DOHH2 (cell line): Measurements from ENCODE around the gene KRT74.

Source experiments
- H3F3A ChIP-seq: fragments of 200-600 bp; sonication (generic), shearing (Covaris generic); 2 replicates; pipeline ENCODE4 v1.6.0; 2016; ENCODE audit warnings: antibody characterized with exemption, mild to moderate bottlenecking; ENCODE audit not compliant: control insufficient read depth, insufficient read depth
- H3K27ac ChIP-seq: fragments of 200-600 bp; sonication (generic); 2 replicates; pipeline ENCODE4 v1.5.1; 2014; ENCODE audit warnings: low read depth, mild to moderate bottlenecking, low read length, moderate library complexity
- H3K27me3 ChIP-seq: fragments of 200-600 bp; sonication (generic); 2 replicates; pipeline ENCODE4 v1.6.1; 2014; ENCODE audit warnings: mild to moderate bottlenecking, low read length, mixed read lengths; ENCODE audit not compliant: control insufficient read depth
- H3K36me3 ChIP-seq: fragments of 200-600 bp; sonication (generic); 2 replicates; pipeline ENCODE4 v1.6.1; 2014; ENCODE audit warnings: mild to moderate bottlenecking, low read length, moderate library complexity, mixed read lengths; ENCODE audit not compliant: control insufficient read depth
- H3K4me1 ChIP-seq: fragments of 200-600 bp; sonication (generic); 2 replicates; pipeline ENCODE4 v1.6.1; 2014; ENCODE audit warnings: mild to moderate bottlenecking, low read length, mixed read lengths; ENCODE audit not compliant: control insufficient read depth
- H3K4me2 ChIP-seq: fragments of 200-600 bp; sonication (generic); 2 replicates; pipeline ENCODE4 v1.6.0; 2014; ENCODE audit warnings: mild to moderate bottlenecking, low read length, moderate library complexity
- H3K4me3 ChIP-seq: fragments of 200-600 bp; sonication (generic); 2 replicates; pipeline ENCODE4 v1.5.1; 2014; ENCODE audit warnings: mild to moderate bottlenecking, low read length, mixed read lengths
- H3K79me2 ChIP-seq: fragments of 200-600 bp; sonication (generic); 2 replicates; pipeline ENCODE4 v1.6.1; 2014; ENCODE audit warnings: mild to moderate bottlenecking, low read length, mixed read lengths; ENCODE audit not compliant: control insufficient read depth
- H3K9me2 ChIP-seq: fragments of 200-600 bp; sonication (generic); replicated peaks from 2 replicates; pipeline ENCODE4 v1.6.1; 2014; ENCODE audit warnings: mild to moderate bottlenecking, low read length, mixed read lengths; ENCODE audit not compliant: control insufficient read depth
- H3K9me3 ChIP-seq: fragments of 200-600 bp; sonication (generic); 2 replicates; pipeline ENCODE4 v1.6.1; 2014; ENCODE audit warnings: antibody characterized with exemption, low read length, mixed read lengths; ENCODE audit not compliant: control insufficient read depth, insufficient read depth
- H4K20me1 ChIP-seq: fragments of 200-600 bp; sonication (generic); 2 replicates; pipeline ENCODE4 v1.6.0; 2014; ENCODE audit warnings: low read depth, mild to moderate bottlenecking, antibody characterized with exemption, low read length, moderate library complexity; ENCODE audit not compliant: control insufficient read depth, insufficient read depth
- EZH2phosphoT487 ChIP-seq: fragments of 200-600 bp; sonication (generic); IDR thresholded peaks from 2 replicates; pipeline ENCODE4 v1.6.1; 2017; ENCODE audit warnings: borderline replicate concordance, mild to moderate bottlenecking, antibody characterized with exemption, low read length, moderate library complexity, mixed read lengths
- TF ChIP-seq, protein P1 (sequence below): fragments of 200-600 bp; sonication (generic); IDR thresholded peaks from one replicate; pipeline ENCODE4 v1.5.1; 2014; ENCODE audit warnings: antibody characterized with exemption, mild to moderate bottlenecking, low read depth, low read length; ENCODE audit not compliant: poor library complexity, severe bottlenecking

Gene KRT74

DNA sequence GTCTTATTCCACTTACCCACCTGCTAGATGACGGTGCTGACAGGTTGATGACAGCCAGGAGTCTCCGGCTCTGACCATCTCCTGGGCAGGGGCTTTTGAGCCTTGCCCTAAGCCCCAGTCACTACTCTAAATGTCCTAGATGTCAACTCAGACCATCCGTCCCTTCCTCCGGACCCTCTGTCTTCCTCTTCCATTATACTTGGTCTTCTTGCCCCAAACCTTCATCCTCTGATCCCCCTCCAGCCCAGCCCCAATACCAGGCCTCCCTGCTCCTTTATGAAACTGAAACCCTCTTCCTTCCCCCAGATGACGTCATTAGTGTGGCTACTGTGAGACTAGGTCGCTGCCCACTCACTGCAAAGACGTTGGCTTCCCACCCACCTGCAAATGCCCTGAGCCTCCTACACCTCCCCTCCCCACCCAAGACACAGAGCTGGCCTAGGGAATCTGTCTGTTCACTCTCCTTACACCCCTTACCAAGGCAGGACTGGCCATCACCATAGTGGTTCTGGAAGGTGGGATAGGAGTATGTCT is 30.8 kb downstream of the KRT74 start:
- H3K4me3 ChIP-seq = no peak overlapping the region
- no peaks in the 10 kb centered on the region for H3K36me3 ChIP-seq
- H3K27ac ChIP-seq = no peak overlapping the region
- H3K9me3 ChIP-seq = no peaks in the 10 kb centered on the region
- H3K9me2 ChIP-seq = no peaks in the 10 kb centered on the region
- H3K4me2 ChIP-seq = no peak overlapping the region
- H3K27me3 ChIP-seq = no peaks in the 10 kb centered on the region
- no peaks in the 10 kb centered on the region for H4K20me1 ChIP-seq
- H3K79me2 ChIP-seq = no peaks in the 10 kb centered on the region
- H3K4me1 ChIP-seq = no peaks in the 10 kb centered on the region
- no peaks in the 10 kb centered on the region for H3F3A ChIP-seq
- TF ChIP-seq, protein P1, sequence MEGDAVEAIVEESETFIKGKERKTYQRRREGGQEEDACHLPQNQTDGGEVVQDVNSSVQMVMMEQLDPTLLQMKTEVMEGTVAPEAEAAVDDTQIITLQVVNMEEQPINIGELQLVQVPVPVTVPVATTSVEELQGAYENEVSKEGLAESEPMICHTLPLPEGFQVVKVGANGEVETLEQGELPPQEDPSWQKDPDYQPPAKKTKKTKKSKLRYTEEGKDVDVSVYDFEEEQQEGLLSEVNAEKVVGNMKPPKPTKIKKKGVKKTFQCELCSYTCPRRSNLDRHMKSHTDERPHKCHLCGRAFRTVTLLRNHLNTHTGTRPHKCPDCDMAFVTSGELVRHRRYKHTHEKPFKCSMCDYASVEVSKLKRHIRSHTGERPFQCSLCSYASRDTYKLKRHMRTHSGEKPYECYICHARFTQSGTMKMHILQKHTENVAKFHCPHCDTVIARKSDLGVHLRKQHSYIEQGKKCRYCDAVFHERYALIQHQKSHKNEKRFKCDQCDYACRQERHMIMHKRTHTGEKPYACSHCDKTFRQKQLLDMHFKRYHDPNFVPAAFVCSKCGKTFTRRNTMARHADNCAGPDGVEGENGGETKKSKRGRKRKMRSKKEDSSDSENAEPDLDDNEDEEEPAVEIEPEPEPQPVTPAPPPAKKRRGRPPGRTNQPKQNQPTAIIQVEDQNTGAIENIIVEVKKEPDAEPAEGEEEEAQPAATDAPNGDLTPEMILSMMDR = no peak
- TF ChIP-seq EZH2phosphoT487 = no peak

- H3K4me2 ChIP-seq = no peak overlapping the region
- no peaks in the 10 kb centered on the region for H3K27me3 ChIP-seq
- TF ChIP-seq, protein P1 = no peak
- H3K4me1 ChIP-seq = no peaks in the 10 kb centered on the region
- H3K9me2 ChIP-seq = no peaks in the 10 kb centered on the region
- no peaks in the 10 kb centered on the region for H3K9me3 ChIP-seq
- H3K4me3 ChIP-seq = no peak overlapping the region
- no peaks in the 10 kb centered on the region for H3F3A ChIP-seq
- no peak overlapping the region for H3K27ac ChIP-seq
- H3K36me3 ChIP-seq = no peaks in the 10 kb centered on the region
- H4K20me1 ChIP-seq = no peaks in the 10 kb centered on the region
- no peaks in the 10 kb centered on the region for H3K79me2 ChIP-seq
Observed at GRCh38 chr12:52542157-52542556, 31.5 kb downstream of the KRT74 start.

DNA sequence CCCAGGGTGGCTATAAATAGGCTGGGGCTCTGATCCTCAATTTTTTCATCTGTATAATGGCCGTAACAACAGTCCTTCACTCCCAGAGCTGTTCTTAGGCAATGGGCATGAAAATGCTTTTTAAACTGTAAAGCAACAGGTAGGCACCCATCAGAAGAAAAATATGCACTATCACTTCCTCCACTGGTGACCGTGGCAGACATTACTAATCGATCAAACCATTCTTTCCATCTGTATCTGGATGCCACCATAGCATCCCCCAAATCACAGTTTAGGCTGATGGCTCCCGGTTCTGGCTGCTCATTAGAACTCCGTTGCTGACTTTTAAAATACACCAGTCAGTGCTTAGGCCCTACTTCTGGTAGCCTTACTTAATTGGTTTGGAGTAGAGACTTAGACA is 31.9 kb downstream of the KRT74 start:
- no peaks in the 10 kb centered on the region for H3K79me2 ChIP-seq
- no peaks in the 10 kb centered on the region for H4K20me1 ChIP-seq
- no peak overlapping the region for H3K27ac ChIP-seq
- H3K27me3 ChIP-seq = no peaks in the 10 kb centered on the region
- no peaks in the 10 kb centered on the region for H3K36me3 ChIP-seq
- no peak overlapping the region for H3K4me3 ChIP-seq
- TF ChIP-seq EZH2phosphoT487 = no peak
- H3K9me2 ChIP-seq = no peaks in the 10 kb centered on the region
- no peaks in the 10 kb centered on the region for H3F3A ChIP-seq
- H3K9me3 ChIP-seq = no peaks in the 10 kb centered on the region
- no peak overlapping the region for H3K4me2 ChIP-seq
- no peaks in the 10 kb centered on the region for H3K4me1 ChIP-seq

DNA sequence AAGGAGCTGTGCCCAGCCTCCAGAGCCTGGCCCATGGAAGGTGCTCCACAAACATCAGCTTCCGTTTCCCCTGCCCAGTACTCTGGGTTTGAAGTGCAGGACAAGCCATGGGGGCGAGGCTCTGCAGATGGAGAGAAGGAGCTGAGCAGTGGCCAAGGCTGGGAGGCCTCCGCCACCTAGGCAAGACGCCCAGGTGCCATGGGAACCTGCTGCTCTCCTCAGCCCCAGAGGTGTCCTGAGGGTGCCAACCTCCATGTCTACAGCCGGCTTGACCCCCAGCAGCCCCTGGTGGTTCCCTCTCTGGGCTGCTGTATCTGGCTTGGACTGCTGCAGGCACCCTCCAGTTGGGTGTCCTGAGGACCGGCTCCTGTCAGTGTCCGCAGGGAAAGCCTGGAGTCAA is 33.1 kb downstream of the KRT74 start:
- H3K4me2 ChIP-seq = no peak overlapping the region

More for the DNA sequence above, 33.1 kb downstream of the KRT74 start:
- Histone ChIP-seq H3F3A (no peaks in the 10 kb centered on the region), H4K20me1 (no peaks in the 10 kb centered on the region), H3K36me3 (no peaks in the 10 kb centered on the region), H3K27ac (no peak overlapping the region), H3K4me1 (no peaks in the 10 kb centered on the region), H3K79me2 (no peaks in the 10 kb centered on the region), H3K4me3 (no peak overlapping the region), H3K9me2 (no peaks in the 10 kb centered on the region), H3K9me3 (no peaks in the 10 kb centered on the region), H3K27me3 (no peaks in the 10 kb centered on the region)
- TF ChIP-seq, protein P1 = no peak
- no peak for TF ChIP-seq EZH2phosphoT487
